OCI-LY1 (cell line): ENCODE data around the gene FILIP1L.

Source experiments
- EZH2 ChIP-seq: fragments of 200-600 bp; sonication (generic), shearing (Covaris generic); IDR thresholded peaks from 2 replicates; pipeline ENCODE4 v1.8.0; 2017; ENCODE audit warnings: borderline replicate concordance, mixed run types, mild to moderate bottlenecking, antibody characterized with exemption, low read length, moderate library complexity, mixed read lengths
- TF ChIP-seq, protein P1 (sequence below): fragments of 200-600 bp; sonication (generic), shearing (Covaris generic); IDR thresholded peaks from 2 replicates; pipeline ENCODE4 v1.5.1; 2017; ENCODE audit warnings: mild to moderate bottlenecking, antibody characterized with exemption, low read length, moderate library complexity, mixed read lengths

DNA sequence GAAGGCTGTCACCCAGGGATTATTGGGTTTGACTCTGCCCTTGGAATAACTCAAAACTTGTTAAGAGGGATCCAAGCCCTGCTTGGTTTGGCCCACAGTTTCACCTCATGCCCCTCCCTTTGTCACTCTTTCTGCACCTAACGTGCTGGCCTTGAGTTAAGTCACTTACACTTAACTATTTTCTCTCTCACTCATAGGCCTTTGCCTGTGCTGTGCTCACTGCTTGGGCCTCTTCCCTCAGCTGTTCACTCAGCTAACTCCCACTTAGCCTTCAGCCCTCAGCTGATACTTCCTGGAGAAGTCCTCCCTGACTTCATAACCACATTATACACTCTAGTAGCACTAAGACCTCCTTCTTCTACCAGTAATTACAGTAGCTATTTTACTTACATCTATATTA lies 163.4 kb downstream of the FILIP1L start:
- TF ChIP-seq, protein P1, sequence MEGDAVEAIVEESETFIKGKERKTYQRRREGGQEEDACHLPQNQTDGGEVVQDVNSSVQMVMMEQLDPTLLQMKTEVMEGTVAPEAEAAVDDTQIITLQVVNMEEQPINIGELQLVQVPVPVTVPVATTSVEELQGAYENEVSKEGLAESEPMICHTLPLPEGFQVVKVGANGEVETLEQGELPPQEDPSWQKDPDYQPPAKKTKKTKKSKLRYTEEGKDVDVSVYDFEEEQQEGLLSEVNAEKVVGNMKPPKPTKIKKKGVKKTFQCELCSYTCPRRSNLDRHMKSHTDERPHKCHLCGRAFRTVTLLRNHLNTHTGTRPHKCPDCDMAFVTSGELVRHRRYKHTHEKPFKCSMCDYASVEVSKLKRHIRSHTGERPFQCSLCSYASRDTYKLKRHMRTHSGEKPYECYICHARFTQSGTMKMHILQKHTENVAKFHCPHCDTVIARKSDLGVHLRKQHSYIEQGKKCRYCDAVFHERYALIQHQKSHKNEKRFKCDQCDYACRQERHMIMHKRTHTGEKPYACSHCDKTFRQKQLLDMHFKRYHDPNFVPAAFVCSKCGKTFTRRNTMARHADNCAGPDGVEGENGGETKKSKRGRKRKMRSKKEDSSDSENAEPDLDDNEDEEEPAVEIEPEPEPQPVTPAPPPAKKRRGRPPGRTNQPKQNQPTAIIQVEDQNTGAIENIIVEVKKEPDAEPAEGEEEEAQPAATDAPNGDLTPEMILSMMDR: no peak
- TF ChIP-seq EZH2: no peak
